ENCODE data around the gene ZNF341. TPM values are rescaled to one million over a fixed set of nuclear protein-coding genes. Genes with fewer than 3 reads are reported as not detected.

ZNF341 gene
- total and polyA plus RNA-seq, 2 experiments from 2014 or later = 4.3 to 6.1 TPM

DNA sequence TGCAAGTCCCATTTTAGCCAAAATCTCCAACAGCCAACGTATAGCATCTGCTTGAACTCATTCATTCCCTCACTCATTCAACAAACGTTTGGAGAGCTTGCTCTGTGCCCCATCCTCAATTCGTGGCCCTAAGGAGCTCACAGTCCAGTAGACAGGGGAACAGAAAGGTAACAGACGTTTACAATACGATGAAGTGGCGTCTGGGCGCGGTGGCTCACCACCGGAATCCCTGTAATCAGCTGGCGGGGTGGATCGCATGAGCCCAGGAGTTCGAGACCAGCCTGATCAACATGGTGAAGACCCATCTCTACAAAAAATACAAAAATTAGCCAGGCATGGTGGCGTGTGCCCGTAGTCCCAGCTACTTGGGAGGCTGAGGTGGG, 44.8 kb upstream of the ZNF341 start:
- peak overlapping the region; percentile 97 for H2AFZ ChIP-seq
- Mint-ChIP-seq H3K27ac (peak overlapping the region; percentile 47), H3K4me1 (peaks cover 24% of the 10 kb centered on the region), H3K36me3 (ENCODE audit: low read depth) (no peaks in the 10 kb centered on the region), H3K27me3 (ENCODE audit: insufficient read depth, low read depth, poor library complexity) (peaks cover 14% of the 10 kb centered on the region), H3K4me3 (peak overlapping the region; percentile 59), H3K9me3 (no peaks in the 10 kb centered on the region)
- H3F3A ChIP-seq (replicated peaks; ENCODE audit: low read depth) = 0 out of 2 replicates have a peak, but pooled peaks cover 2% of the 10 kb centered on the region
- no peak for TF ChIP-seq ZNF114 (CRISPR knock-in tag; IDR thresholded peaks at IDR 0.05)
- no peak for TF ChIP-seq EZH2phosphoT487 (IDR thresholded peaks at IDR 0.05; ENCODE audit: unreplicated experiment)
- TF ChIP-seq, protein P1, sequence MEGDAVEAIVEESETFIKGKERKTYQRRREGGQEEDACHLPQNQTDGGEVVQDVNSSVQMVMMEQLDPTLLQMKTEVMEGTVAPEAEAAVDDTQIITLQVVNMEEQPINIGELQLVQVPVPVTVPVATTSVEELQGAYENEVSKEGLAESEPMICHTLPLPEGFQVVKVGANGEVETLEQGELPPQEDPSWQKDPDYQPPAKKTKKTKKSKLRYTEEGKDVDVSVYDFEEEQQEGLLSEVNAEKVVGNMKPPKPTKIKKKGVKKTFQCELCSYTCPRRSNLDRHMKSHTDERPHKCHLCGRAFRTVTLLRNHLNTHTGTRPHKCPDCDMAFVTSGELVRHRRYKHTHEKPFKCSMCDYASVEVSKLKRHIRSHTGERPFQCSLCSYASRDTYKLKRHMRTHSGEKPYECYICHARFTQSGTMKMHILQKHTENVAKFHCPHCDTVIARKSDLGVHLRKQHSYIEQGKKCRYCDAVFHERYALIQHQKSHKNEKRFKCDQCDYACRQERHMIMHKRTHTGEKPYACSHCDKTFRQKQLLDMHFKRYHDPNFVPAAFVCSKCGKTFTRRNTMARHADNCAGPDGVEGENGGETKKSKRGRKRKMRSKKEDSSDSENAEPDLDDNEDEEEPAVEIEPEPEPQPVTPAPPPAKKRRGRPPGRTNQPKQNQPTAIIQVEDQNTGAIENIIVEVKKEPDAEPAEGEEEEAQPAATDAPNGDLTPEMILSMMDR (conservative IDR thresholded peaks at IDR 0.05; ENCODE audit: low read depth in 2 of 2) = no peak
- TF ChIP-seq POLR2AphosphoS5 (IDR thresholded peaks at IDR 0.05; ENCODE audit: low read depth) = no peak
- TF ChIP-seq STAT1 (IDR thresholded peaks at IDR 0.05; ENCODE audit: unreplicated experiment) = no peak
- no peak for TF ChIP-seq ZNF331 (CRISPR knock-in tag; IDR thresholded peaks at IDR 0.05; ENCODE audit: low read depth)
- no peaks in the 10 kb centered on the region for H3K36me3 ChIP-seq (ENCODE audit: insufficient read depth)
- H4K20me1 ChIP-seq (replicated peaks; ENCODE audit: insufficient read depth) = peaks cover 24% of the 10 kb centered on the region; the same call in 1 of the 2 replicates
- H3K4me2 ChIP-seq = peak overlapping the region; percentile 80
- H3K9me2 ChIP-seq (ENCODE audit: insufficient read depth) = no peaks in the 10 kb centered on the region
- H3K79me2 ChIP-seq (replicated peaks; ENCODE audit: insufficient read depth) = peaks cover 33% of the 10 kb centered on the region
- H3K4me1 ChIP-seq (ENCODE audit: insufficient read depth) = peaks cover 10% of the 10 kb centered on the region; the same call in 1 of the 2 replicates
- no peak for ATAC-seq
- peak overlapping the region; percentile 54 for H3K4me3 ChIP-seq
- no peak overlapping the region for H3K27ac ChIP-seq (ENCODE audit: low read depth)
- no peaks in the 10 kb centered on the region for H3K27me3 ChIP-seq (ENCODE audit: insufficient read depth)
- no peak for DNase-seq (ENCODE audit: low spot score)

DNA sequence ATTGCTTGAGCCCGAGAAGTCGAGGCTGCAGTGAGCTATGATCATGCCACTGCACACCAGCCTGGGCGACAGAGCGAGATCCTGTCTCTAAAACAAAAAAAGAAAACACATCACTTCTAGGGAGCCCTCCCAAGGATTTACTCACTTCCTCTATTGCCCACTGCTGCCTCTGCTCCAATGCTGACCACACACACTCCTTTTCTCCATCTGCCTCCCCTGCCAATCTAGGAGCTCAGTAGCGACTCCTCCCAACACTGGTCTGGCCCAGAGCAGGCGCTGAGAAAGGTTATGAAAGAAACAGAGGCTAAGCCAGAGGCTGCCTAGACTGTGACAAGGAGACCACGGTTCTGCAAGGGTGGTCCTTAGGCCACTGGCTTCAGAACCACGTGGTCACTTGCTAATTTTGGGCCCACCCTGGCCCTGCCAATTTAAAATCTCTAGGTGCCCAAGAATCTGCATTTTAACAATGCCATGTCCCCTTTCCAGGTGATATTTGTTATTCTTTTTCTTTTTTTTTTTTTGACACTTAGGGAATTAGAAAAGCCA, 44.4 kb upstream of the ZNF341 start:
- Histone ChIP-seq H3K4me3 (no peak overlapping the region), H3K27me3 (ENCODE audit: insufficient read depth) (no peaks in the 10 kb centered on the region), H3K27ac (ENCODE audit: low read depth) (no peak overlapping the region), H3K79me2 (replicated peaks; ENCODE audit: insufficient read depth) (peaks cover 32% of the 10 kb centered on the region), H3F3A (replicated peaks; ENCODE audit: low read depth) (0 out of 2 replicates have a peak, but pooled peaks cover 2% of the 10 kb centered on the region), H3K9me2 (ENCODE audit: insufficient read depth) (no peaks in the 10 kb centered on the region), H4K20me1 (replicated peaks; ENCODE audit: insufficient read depth) (peaks cover 20% of the 10 kb centered on the region; the same call in 1 of the 2 replicates), H3K4me1 (ENCODE audit: insufficient read depth) (peaks cover 10% of the 10 kb centered on the region; the same call in 1 of the 2 replicates), H2AFZ (peak overlapping the region; percentile 97), H3K36me3 (ENCODE audit: insufficient read depth) (no peaks in the 10 kb centered on the region), H3K4me2 (peak overlapping the region; percentile 80)
- ATAC-seq = no peak
- H3K4me1 Mint-ChIP-seq = peaks cover 22% of the 10 kb centered on the region
- H3K27ac Mint-ChIP-seq = no peak overlapping the region
- H3K4me3 Mint-ChIP-seq = no peak overlapping the region
- H3K9me3 Mint-ChIP-seq = no peaks in the 10 kb centered on the region
- peaks cover 14% of the 10 kb centered on the region for H3K27me3 Mint-ChIP-seq (ENCODE audit: insufficient read depth, low read depth, poor library complexity)
- no peak for DNase-seq (ENCODE audit: low spot score)
- TF ChIP-seq, protein P1 (conservative IDR thresholded peaks at IDR 0.05; ENCODE audit: low read depth in 2 of 2) = no peak
- TF ChIP-seq CREB1 (CRISPR knock-in tag; IDR thresholded peaks at IDR 0.05; ENCODE audit: low read depth) = no peak
- TF ChIP-seq, protein P2, sequence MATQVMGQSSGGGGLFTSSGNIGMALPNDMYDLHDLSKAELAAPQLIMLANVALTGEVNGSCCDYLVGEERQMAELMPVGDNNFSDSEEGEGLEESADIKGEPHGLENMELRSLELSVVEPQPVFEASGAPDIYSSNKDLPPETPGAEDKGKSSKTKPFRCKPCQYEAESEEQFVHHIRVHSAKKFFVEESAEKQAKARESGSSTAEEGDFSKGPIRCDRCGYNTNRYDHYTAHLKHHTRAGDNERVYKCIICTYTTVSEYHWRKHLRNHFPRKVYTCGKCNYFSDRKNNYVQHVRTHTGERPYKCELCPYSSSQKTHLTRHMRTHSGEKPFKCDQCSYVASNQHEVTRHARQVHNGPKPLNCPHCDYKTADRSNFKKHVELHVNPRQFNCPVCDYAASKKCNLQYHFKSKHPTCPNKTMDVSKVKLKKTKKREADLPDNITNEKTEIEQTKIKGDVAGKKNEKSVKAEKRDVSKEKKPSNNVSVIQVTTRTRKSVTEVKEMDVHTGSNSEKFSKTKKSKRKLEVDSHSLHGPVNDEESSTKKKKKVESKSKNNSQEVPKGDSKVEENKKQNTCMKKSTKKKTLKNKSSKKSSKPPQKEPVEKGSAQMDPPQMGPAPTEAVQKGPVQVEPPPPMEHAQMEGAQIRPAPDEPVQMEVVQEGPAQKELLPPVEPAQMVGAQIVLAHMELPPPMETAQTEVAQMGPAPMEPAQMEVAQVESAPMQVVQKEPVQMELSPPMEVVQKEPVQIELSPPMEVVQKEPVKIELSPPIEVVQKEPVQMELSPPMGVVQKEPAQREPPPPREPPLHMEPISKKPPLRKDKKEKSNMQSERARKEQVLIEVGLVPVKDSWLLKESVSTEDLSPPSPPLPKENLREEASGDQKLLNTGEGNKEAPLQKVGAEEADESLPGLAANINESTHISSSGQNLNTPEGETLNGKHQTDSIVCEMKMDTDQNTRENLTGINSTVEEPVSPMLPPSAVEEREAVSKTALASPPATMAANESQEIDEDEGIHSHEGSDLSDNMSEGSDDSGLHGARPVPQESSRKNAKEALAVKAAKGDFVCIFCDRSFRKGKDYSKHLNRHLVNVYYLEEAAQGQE (IDR thresholded peaks at IDR 0.05; ENCODE audit: unreplicated experiment) = no peak
- no peaks in the 10 kb centered on the region for H3K36me3 Mint-ChIP-seq (ENCODE audit: low read depth)

Data from GM23338 (cell line).